HG03439 (cell line): ENCODE data around the gene STK10.

ENCODE experiments used
- ATAC-seq: cut with Tn5 transposase; IDR thresholded peaks from one replicate; pipeline ENCODE4 v1.9.1; 2021; ENCODE audit warnings: mild to moderate bottlenecking, moderate library complexity; ENCODE audit not compliant: unreplicated experiment

The STK10 gene

DNA sequence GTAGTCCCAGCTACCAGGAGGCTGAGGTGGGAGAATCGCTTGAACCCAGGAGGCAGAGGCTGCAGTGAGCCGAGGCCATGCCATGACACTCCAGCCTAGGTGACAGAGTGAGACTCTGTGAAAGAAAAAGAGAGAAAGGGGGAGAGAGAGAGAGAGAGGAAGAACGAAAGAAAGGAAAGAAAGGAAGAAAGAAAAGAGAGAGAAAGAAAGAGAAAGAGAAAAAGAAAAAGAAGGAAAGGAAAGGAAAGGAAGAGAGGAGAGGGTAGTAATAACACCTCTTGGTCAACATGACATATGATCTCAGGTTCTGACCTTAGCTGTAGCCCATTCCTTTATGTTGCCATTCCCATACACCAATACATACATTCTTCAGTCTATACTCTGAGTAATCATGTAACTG lies 195.7 kb downstream of the STK10 start:
- ATAC-seq, result no peak
